ENCODE results near the gene APH1B. TPM values are rescaled to one million over a fixed set of nuclear protein-coding genes. Genes with fewer than 3 reads are reported as not detected.
A peak's percentile ranks its signal among the peaks of the same experiment; 100 is the strongest.

APH1B gene
- total RNA-seq, 1 experiment from 2014 or later = 6.2 TPM

DNA sequence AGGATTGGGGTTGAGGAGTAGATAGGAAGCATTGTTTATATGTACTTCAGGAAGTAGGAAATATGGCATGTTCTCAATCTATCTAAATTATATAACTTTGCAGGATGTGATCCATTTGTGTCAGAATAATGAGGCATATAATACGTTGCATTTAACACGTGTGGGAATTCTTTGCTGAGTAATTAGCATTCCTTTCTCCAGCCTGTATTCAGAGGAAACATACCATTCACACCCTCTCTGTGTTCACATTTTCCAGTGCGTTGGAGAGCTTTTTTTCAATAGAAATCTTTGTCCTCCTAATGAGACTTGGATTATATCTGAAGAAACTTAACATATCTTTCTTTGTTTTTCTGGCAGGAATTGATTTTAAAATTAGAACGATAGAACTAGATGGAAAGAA is 33.0 kb upstream of the APH1B start:
- TF ChIP-seq EZH2 (IDR thresholded peaks at IDR 0.05; ENCODE audit: borderline replicate concordance, low read depth, low read length, poor library complexity, severe bottlenecking) (no peak), CTCF (conservative IDR thresholded peaks at IDR 0.05; ENCODE audit: low read depth, low read length) (no peak)
- Histone ChIP-seq H3K27ac (ENCODE audit: low read depth, low read length, poor library complexity, severe bottlenecking) (peak overlapping the region; percentile 70), H3K4me3 (ENCODE audit: low read depth, low read length, poor library complexity, severe bottlenecking) (no peak overlapping the region), H3K9me3 (ENCODE audit: low read depth, low read length, poor library complexity, severe bottlenecking) (peaks cover 8% of the 10 kb centered on the region), H3K4me1 (ENCODE audit: insufficient read depth, low read length, poor library complexity, severe bottlenecking) (peaks cover 67% of the 10 kb centered on the region), H3K27me3 (replicated peaks; ENCODE audit: insufficient read depth, low read depth, low read length, poor library complexity) (no peaks in the 10 kb centered on the region), H3K36me3 (ENCODE audit: insufficient read depth, low read length, poor library complexity, severe bottlenecking) (peaks cover 5% of the 10 kb centered on the region)
- DNase-seq (ENCODE audit: low spot score) = peak; percentile 70
- intact Hi-C loops (cut with micrococcal nuclease; ENCODE audit: unreplicated experiment) = no loop called here
- POLR2A ChIA-PET (ENCODE audit: low non-redundant PET) = no interaction called here
- CTCF ChIA-PET = no interaction called here
- no TSS peak for BruUV-seq (replicated peaks)

DNA sequence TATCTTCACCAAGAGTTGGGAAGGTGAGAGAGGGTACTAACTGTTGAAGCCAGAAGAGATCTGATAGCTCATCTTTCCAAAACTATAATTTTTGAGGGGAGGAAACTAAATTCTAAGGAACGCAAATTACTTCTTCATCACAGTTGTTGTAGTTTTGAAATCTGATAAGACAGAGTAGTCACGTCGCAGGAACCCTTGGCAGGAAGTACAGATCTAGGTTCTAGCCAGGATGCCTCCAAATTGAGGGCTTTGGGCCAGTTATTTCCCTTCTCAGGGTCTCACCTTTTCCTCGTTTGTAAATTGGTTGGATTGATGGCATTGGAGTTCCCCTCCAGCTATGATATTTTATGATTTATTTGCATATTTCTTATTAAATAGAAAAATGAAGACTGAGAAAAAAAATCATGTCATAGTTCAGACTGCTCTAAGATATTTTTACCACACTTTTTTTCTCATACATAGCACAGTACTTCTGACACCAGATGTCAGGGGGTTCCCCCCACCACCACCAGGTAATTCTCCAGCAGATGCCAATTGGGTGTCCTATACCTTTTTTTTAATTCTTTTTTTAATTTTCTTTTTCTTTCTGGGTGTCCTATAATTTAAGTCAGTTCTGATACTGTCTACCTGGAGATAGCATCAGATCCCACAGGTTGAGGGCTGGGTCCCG is 32.3 kb upstream of the APH1B start:
- intact Hi-C loops (cut with micrococcal nuclease; ENCODE audit: unreplicated experiment) = no loop called here
- DNase-seq (ENCODE audit: low spot score) = no peak
- H3K4me1 ChIP-seq (ENCODE audit: insufficient read depth, low read length, poor library complexity, severe bottlenecking) = peaks cover 61% of the 10 kb centered on the region
- TF ChIP-seq CTCF (conservative IDR thresholded peaks at IDR 0.05; ENCODE audit: low read depth, low read length) (no peak), EZH2 (IDR thresholded peaks at IDR 0.05; ENCODE audit: borderline replicate concordance, low read depth, low read length, poor library complexity, severe bottlenecking) (no peak)
- peaks cover 5% of the 10 kb centered on the region for H3K36me3 ChIP-seq (ENCODE audit: insufficient read depth, low read length, poor library complexity, severe bottlenecking)
- POLR2A ChIA-PET (ENCODE audit: low non-redundant PET) = no interaction called here
- peaks cover 8% of the 10 kb centered on the region for H3K9me3 ChIP-seq (ENCODE audit: low read depth, low read length, poor library complexity, severe bottlenecking)
- H3K4me3 ChIP-seq (ENCODE audit: low read depth, low read length, poor library complexity, severe bottlenecking) = no peak overlapping the region
- no peaks in the 10 kb centered on the region for H3K27me3 ChIP-seq (replicated peaks; ENCODE audit: insufficient read depth, low read depth, low read length, poor library complexity)
- CTCF ChIA-PET = no interaction called here
- peak overlapping the region; percentile 70 for H3K27ac ChIP-seq (ENCODE audit: low read depth, low read length, poor library complexity, severe bottlenecking)
- no TSS peak for BruUV-seq (replicated peaks)

- H3K4me1 ChIP-seq (ENCODE audit: insufficient read depth, low read length, poor library complexity, severe bottlenecking) = peaks cover 46% of the 10 kb centered on the region
- CTCF ChIA-PET = no interaction called here
- DNase-seq (ENCODE audit: low spot score) = peak; percentile 71
- no peaks in the 10 kb centered on the region for H3K27me3 ChIP-seq (replicated peaks; ENCODE audit: insufficient read depth, low read depth, low read length, poor library complexity)
- peaks cover 5% of the 10 kb centered on the region for H3K36me3 ChIP-seq (ENCODE audit: insufficient read depth, low read length, poor library complexity, severe bottlenecking)
- POLR2A ChIA-PET (ENCODE audit: low non-redundant PET) = no interaction called here
- no peak for TF ChIP-seq CTCF (conservative IDR thresholded peaks at IDR 0.05; ENCODE audit: low read depth, low read length)
- intact Hi-C loops (cut with micrococcal nuclease; ENCODE audit: unreplicated experiment) = no loop called here
- H3K4me3 ChIP-seq (ENCODE audit: low read depth, low read length, poor library complexity, severe bottlenecking) = no peak overlapping the region
- H3K9me3 ChIP-seq (ENCODE audit: low read depth, low read length, poor library complexity, severe bottlenecking) = peaks cover 8% of the 10 kb centered on the region
- no peak overlapping the region for H3K27ac ChIP-seq (ENCODE audit: low read depth, low read length, poor library complexity, severe bottlenecking)
- no TSS peak for BruUV-seq (replicated peaks)
Measured at GRCh38 chr15:63246691-63247469, 30.5 kb upstream of the APH1B start.
